ENCODE measurements around the gene THAP8.

DNA sequence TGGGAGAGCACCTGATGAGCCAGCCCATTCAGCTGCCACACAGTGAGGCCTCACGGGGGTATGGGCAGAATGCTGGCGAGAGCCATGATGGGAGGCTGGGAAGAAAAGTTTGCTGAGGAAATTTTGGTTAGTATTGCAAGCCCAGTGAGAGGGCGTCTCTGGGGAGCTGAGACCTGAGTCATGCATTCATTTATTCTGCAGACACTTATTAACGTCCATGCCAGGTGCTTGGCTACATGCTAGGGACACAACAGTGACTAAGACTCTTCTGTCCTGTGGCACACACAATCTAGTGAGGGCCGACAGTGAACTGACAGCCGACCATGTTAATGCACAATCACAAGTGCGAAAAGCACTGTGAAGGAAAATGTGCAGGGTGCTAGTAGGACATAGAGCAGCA lies 27.8 kb upstream of the THAP8 start:
- TF ChIP-seq, protein P1, sequence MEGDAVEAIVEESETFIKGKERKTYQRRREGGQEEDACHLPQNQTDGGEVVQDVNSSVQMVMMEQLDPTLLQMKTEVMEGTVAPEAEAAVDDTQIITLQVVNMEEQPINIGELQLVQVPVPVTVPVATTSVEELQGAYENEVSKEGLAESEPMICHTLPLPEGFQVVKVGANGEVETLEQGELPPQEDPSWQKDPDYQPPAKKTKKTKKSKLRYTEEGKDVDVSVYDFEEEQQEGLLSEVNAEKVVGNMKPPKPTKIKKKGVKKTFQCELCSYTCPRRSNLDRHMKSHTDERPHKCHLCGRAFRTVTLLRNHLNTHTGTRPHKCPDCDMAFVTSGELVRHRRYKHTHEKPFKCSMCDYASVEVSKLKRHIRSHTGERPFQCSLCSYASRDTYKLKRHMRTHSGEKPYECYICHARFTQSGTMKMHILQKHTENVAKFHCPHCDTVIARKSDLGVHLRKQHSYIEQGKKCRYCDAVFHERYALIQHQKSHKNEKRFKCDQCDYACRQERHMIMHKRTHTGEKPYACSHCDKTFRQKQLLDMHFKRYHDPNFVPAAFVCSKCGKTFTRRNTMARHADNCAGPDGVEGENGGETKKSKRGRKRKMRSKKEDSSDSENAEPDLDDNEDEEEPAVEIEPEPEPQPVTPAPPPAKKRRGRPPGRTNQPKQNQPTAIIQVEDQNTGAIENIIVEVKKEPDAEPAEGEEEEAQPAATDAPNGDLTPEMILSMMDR (IDR thresholded peaks at IDR 0.05; ENCODE audit: low read depth, low read length) = no peak
- TF ChIP-seq, protein P2, sequence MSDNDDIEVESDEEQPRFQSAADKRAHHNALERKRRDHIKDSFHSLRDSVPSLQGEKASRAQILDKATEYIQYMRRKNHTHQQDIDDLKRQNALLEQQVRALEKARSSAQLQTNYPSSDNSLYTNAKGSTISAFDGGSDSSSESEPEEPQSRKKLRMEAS (IDR thresholded peaks at IDR 0.05; ENCODE audit: low read depth, low read length) = no peak
- TF ChIP-seq MYC (IDR thresholded peaks at IDR 0.05; ENCODE audit: low read depth, low read length) (no peak), POLR2A (IDR thresholded peaks at IDR 0.05; ENCODE audit: extremely low read depth, insufficient read length) (no peak)
